GM21529 (cell line): ENCODE data around the gene CPED1.
"Not testable (repeated sequence)": the region's sequence is repeated elsewhere in the genome, so short reads cannot be mapped to it uniquely, and the experiment has no call there.

Source experiments
- ATAC-seq: cut with Tn5 transposase; IDR thresholded peaks from one replicate; pipeline ENCODE4 v1.9.1; 2021; ENCODE audit not compliant: unreplicated experiment

CPED1 gene

DNA sequence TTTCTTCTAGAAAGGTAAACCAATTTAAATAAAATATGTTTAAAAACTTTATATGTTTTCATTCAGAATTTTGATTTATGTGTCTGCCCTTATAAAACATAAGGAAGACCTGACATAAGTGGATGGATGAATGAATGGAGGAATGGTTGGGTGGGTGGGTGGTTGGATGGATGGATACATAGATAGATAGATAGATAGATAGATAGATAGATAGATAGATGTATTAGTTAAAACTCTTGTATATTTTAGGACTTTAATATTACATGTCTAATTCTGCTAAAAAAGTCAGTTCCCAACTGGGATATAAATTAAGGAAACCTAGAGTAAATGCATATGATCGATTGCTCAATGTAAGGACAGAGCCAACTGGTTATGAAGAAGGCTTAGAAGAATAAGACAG lies 184.0 kb downstream of the CPED1 start:
- no peak for ATAC-seq

DNA sequence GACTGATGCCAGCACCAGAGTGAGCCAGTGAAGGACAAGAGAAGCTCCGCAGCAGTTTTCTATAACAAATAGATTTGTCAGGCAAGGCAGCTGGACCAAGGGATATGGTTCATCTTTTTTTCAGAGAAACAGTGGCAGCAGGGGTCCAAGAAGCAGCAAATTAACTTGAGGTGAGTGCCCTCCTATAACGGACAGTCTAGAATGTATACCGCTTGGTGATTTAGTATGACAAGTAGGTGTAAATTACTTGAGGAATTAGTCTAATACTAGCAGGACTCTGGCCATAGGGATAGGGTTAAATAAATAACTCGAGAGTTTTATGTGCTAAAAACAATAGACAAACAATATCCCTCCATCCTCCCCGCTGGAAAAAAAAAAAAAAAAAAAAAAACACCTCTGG lies 187.3 kb downstream of the CPED1 start:
- no peak for ATAC-seq

DNA sequence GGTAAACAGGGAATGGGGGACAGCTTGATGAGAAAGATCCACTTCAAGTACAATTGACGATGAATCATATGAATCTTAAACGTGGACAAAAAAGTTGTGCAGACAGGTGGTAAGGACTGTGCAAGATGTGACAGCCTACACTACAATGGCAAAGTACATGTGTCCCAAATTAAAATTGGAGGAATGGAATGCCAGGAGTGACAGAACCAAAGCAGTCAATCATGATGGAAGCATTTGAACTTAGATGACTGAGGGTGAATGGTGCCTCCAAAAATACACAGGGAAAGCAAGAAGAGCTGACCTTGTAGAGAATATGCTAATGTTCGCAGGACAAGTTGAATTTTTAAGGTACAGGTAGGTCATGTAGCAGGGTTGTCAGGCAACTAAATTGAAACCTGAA lies 189.9 kb downstream of the CPED1 start:
- no peak for ATAC-seq

DNA sequence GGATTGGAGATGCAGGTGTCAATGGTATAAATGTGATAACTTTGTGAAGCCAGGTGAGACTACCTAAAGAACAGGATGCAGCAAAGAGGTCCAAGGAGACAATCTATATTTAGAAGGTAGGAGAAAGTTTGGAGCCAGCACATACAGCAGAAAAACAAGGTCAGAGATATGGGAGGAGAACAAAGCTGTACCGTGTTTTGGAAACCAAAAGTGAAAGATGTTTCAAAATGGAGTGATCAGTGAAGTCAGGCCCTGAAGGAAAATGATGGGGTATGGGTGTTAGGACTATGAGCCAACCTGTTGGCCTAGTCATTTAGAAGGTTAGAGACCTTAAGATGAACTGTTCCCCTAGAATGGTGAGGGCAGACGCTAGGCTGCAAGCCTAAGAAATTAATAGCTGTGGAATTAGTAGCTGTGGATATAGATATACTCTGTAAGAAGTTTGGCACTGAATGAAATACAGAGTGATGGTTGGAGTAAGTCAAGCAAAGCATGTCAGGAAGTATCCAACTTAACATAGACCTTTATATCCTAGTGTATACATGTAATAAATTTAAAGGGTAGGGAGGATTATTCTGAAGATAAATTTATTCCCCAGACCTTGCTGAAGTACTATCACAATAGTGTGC lies 190.5 kb downstream of the CPED1 start:
- peak; percentile 33 for ATAC-seq

DNA sequence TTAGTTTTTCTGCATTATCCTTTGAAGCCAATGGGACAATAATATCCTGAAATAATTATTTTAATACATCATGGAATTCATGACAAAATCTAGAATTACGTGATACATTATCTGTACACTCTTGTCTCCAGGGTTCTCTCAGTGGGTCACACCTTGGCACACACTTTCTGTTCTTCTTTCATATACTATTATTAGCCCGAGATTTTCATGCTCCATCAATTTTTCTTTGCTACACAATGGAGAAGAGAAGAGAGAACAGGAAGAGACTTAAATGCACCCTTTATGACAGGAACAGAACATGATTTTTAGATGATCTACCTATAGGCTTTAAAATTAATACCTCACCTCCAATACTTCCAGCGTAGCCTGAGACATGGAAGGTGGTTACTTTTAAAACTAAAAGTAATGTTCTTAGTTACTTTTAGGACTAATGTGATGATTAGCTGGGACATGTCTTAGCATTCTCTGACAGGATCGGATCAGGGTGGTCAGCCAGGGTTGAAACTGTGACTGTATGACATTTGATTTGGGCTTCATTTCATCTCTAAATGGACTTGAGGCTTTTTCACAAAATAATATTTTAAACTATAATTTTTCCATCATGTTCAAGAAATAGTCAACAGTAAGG lies 192.0 kb downstream of the CPED1 start:
- peak; percentile 97 for ATAC-seq

DNA sequence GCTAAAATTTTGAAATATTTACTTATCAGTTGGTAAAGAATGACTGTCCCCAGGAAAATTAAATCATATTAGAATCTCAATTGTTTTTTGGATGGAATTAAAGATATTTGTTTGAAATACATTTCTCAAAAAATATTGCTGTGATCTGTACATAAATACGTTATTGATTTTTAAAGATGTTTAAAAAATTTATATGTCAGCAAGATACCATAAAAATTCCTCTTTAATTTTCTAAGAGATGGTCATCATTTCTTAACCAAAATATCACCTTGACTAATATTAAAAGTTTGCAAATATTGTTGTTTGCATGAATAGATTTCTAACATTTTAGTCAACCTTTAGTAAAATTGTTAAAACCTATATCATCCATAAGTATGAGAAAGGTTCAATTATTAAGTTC lies 192.8 kb downstream of the CPED1 start:
- no peak for ATAC-seq

DNA sequence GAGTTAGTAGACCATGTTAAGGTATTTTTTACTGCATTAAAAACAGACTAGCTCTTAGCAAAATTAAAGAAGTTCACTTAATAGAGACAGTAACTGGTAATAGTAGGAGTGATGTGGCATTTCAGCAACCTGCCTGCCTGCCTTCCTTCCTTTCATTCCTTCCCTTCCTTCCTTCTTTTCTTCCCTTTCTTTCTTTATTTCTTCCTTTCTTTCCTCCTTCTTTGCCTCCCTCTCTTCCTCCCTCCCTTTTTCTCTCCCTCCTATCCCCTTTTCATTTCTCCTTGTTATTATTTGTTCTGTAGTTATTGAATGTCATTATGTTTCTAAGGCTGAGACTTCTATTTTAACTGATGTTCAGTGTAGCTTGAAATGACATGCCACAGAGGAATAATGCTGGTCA lies 193.8 kb downstream of the CPED1 start:
- no peak for ATAC-seq

DNA sequence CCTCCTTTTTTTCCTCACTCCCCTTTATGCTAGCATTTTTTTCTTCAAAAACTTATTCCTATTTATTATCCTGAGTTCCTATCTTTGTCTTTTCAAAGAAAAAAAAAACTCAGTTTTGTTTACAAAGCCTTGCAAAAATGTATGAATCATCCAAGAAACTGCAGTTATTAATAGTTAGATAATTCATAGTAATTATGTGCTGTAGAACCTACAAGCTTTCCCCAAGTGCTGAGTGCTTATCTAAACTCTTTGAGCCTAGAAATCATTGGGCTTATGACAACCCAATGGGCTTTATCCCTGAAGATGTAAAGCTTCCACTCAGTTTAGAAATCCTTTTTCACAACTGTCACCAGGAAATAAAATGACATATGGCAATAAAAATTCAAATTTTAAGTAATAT lies 194.4 kb downstream of the CPED1 start:
- ATAC-seq, result no peak

DNA sequence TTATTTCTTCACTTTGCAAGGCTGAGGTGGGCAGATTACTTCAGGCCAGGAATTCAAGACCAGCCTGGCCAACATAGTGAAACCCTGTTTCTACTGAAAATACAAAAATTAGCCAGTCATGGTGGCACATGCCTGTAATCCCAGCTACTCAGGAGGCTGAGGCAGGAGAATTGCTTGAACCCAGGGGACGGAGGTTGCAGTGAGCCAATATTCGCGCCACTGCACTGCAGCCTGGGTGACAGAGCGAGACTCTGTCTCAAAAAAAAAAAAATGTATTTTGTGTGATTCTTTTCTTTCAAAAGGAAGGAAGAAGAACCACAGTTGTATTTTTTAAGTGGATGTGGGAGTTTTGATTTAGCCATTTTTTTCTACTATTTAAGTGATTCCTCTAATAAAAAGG lies 195.4 kb downstream of the CPED1 start:
- ATAC-seq, result not testable (repeated sequence)

DNA sequence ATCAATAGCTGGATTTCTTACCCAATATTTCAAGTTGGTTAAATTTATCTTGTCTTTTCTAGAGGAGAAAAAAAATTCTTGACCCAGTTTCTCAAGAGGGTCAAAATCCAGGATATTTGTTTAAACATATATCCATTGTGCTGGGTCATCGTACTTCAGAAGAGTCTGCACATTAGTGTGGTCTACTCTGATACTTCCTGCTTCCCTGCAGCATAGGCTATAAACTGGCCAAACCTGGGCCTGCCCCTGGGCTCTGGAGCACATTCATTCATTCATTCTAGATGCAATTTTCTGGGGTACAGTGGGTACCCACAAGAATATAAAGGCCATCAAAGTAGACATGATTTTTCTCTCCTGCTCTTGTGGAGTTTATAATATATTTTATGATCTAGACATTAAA lies 198.2 kb downstream of the CPED1 start:
- ATAC-seq, result no peak

DNA sequence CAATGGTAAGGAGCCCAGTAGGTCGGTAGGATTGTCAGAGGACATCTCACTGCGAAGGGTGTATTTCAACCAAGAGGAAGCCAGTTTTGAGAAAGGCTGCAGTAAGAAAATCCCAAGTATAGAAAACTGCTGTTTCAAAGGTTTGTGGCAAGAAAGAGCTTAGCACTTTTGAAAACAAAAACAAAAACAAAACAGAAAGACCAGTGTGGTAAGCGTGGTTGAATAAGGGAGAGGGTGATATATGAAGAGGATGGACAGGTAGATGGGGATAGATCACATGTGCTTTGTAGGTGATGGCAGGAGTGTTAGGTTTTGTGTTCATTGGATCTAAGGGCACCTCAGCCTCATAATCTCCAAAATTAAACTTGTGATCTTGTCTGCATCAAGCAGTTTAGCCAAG lies 198.7 kb downstream of the CPED1 start:
- peak; percentile 91 for ATAC-seq

DNA sequence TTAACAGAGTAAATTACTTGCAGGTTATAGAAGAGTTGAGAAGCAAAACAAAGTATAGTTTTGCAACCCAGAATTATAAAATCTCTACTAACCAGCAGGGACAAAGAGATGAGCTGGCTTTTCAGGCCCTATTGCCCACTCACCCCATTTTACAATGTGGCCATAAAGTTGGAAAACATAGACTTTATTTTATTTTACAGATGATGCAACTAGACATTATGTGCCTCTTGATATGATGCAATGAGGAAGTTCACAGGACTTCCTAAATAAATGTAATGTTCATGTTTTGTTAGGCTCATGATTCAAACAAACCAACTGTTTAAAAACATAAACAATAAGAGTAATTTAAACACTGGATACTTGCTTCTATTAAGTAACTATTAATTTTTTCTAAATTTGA lies 199.2 kb downstream of the CPED1 start:
- no peak for ATAC-seq

DNA sequence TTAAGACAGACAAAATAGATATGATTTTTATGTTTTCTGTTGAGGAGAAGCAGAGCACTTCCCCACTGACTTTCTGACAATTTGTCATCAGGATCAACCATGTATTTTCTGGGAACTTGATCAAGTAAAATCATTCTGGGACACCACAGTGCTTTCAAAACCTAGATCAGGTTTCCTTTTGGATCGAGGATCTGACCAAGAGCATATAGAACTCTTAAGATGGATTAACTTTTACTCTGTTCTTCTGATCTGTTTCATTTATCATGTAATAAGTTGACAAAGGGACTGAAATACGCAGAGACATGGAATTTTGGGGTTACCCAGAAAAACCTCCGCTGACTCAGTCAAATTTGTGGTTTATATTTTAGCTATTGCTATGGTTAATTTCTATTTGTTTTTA lies 204.3 kb downstream of the CPED1 start:
- no peak for ATAC-seq

DNA sequence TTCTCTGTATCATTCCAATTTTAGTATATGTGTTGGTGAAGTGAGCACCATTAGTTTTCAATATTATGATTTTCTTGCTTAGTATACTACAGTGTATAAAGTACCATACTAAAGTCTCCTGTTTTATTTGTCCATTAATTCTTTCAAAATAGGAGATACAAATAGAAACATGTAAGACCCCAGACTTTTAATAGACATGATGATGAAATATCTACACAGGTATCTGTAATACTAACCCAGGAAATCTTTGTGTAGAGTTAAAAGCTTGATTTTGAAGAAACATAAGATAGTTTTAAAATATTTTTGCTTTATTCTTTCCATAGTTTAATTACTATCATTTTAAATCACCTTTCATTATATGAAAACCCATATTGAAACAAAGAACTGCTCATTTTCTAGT lies 206.5 kb downstream of the CPED1 start:
- no peak for ATAC-seq

DNA sequence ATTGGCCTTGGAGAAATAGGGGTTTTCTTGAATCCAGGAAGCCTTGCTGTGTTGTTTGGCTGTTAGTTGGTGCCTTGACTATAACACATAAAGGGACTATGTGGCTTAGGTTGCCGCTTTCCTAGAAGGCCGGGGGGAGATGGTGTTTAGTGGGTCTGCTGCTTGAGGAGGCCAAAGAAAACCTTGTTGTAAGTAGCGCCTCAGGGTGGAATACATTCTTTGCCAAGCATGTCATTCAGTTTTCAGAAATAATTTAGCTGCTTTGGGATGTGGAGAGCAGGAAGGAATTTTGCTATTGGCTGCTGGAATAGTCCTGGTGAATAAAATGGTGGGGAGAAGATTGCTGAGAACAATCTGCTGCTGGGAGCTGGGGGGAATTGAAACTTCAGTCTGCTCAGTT lies 207.4 kb downstream of the CPED1 start:
- ATAC-seq, result no peak

DNA sequence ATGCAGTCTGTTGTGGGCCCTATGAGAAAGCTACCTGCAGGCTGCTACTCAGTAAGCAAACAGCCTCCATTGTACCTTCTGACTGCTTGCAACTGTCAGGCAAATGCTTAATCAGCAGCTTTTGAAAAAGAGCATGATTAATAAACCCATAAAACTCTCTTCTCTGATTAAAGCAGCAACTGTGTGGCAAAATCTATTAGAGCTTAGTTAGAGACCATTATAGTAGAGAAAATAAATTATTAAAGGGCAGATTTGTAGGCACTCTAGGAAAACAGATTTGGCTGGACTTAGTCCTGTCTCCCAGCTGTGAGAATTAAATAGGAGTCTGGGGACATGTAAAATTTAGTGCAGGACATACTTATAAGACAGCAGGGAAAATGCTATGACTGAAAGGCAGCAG lies 207.8 kb downstream of the CPED1 start:
- ATAC-seq, result no peak

DNA sequence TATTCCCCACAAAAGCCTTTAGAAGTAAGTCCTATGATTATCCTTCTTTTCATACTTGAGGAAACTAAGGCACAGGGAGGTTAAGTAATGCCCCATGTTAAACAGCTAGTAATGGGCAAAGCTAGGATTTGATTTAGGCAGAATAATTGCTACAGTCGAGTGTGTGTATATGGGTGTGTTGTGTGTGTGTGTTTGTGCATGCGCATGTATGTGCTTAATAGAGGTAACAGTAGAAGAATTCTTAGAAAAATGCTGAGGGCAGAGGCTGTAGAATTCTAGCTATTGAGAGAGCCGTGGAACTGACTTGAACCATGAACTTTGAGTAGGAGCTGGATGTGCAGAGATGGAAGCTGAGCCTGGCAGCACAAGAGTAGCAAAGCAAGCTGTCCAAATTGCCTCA lies 208.9 kb downstream of the CPED1 start:
- no peak for ATAC-seq

DNA sequence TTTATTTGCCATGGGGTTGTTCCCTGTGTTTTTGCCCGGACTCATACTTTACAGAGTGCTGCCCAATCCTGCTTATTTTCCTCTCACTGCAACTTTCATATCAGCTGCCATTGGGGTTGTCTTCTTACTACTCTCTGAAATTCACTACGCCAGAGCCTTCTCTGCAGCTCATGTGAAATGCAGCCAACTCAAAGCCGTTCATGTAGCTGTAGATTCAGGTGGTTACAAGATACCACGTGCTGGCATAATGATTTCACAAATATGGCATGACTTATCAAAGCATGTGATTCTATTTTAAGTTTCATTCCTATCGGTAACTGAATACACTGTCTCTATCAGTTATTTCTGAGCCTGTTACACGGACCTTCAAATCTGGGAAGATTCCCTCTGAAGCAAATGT lies 210.0 kb downstream of the CPED1 start:
- ATAC-seq, result no peak

DNA sequence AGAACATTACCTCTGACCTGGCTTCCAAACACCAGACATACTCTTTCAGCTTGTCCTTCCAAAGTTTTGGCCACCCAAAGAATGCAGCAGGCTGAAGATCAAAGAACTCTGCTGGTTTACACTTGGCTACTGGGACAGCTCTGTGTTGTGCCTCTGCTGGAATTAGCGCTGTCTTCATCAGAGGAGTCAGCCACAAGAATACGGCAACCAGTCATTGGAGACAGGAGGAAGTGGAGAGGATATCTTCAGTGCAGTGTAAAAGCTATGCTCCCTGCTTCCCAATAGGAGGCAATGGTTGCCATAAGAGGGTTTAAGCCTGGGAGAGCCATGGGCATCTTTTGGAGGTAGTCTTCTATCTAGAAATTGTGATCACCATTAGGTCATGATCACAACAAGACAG lies 213.6 kb downstream of the CPED1 start:
- ATAC-seq, result no peak

DNA sequence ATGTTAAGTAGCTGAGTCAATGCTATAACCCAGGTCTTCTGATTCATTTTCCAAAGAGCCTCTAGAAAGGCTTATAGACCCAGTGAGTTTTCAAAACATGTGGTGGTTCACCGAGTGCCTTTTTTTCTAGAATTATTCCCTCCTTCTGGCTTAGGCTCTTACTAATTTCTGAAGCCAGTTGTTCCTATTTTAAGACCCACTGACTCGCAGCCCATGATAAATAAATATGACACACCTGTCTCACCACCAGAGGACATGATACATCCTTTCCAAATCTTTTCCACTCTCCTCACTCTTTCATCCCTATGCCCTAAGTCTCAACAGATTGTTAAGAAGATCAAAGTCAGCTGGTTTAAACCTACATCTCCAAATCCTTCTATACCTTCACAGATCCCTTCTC lies 214.3 kb downstream of the CPED1 start:
- ATAC-seq, result no peak

DNA sequence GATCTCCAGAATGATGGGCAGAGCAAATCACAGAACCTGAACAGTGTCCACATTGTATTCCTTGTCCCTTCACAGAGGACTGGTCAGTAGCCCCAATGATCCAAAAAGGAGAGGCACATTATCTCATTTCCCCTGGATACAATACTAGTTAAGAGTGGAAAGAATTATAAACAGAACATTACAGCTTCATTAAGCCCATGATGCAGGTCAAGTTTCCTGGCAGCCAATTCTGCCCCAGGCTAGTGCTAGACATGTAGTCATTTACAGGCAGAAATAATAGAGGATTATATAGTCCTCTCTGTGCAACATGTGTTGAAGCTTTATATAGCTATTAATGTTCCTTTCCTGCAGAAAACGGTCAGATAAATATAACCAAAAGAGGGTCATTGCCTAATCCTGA lies 216.0 kb downstream of the CPED1 start:
- no peak for ATAC-seq

DNA sequence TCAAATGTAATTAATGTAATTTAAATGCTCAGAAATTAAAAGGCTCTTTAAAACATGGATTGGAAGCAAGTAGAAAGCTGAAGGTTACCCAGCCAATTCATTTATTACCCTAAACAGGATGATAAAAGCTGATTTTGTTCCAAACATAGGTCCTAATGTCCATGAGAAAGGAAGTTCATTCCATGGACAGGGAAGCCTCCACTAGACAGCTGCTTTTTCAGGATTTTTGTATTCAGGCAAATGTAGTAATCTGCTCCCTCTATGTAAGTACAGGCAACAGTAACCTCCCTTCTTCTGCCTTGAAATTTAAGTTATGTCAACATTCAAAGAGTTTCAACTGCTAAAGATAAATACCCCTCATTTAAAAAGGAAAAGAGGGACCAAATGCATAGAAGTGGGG lies 217.3 kb downstream of the CPED1 start:
- no peak for ATAC-seq

DNA sequence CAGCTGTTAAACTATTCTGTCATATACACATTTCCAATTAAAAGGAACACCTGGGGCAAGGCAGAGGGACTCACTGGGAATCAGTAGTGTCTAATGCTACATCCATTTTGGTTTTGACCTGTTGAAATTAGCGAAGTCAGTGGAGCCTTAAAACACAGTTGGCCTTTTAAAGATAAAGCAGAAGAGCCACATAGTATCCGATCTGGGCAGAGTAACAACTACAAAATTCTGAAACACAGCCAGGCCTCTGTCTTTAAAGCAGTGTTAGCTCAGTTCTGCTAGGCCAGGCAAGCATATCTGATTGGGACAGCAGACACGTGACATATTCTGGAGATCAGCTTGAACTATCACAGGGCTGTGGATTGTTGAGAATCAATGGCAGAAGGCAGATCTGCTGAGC lies 222.7 kb downstream of the CPED1 start:
- no peak for ATAC-seq
